Endodermal cell (in vitro differentiated cells): Measurements from ENCODE around the gene EWSR1. TPM values are rescaled to one million over a fixed set of nuclear protein-coding genes. Genes with fewer than 3 reads are reported as not detected.
A peak's percentile ranks its signal among the peaks of the same experiment; 100 is the strongest.

Source experiments
- DNase-seq: peaks from one replicate; pipeline ENCODE4 v3.0.0-alpha.2; 2017
- H3K27ac ChIP-seq: 2 replicates; pipeline ENCODE4 v1.5.1; 2013; ENCODE audit warnings: mild to moderate bottlenecking, low read depth, low read length, moderate library complexity
- H3K27me3 ChIP-seq: 2 replicates; pipeline ENCODE4 v1.6.1; 2013; ENCODE audit warnings: mild to moderate bottlenecking, low read length, moderate library complexity; ENCODE audit not compliant: insufficient read depth, control insufficient read depth, poor library complexity, severe bottlenecking
- H3K36me3 ChIP-seq: 2 replicates; pipeline ENCODE4 v1.7.0; 2013; ENCODE audit warnings: mild to moderate bottlenecking, low read length, moderate library complexity; ENCODE audit not compliant: control insufficient read depth, insufficient read depth
- H3K4me1 ChIP-seq: one replicate; pipeline ENCODE4 v1.7.0; 2013; ENCODE audit warnings: low read length; ENCODE audit not compliant: control insufficient read depth, insufficient read depth
- H3K4me3 ChIP-seq: 2 replicates; pipeline ENCODE4 v1.5.1; 2013; ENCODE audit warnings: mild to moderate bottlenecking, low read length, moderate library complexity
- H3K9ac ChIP-seq: 2 replicates; pipeline ENCODE4 v1.6.1; 2013; ENCODE audit warnings: mild to moderate bottlenecking, low read length, moderate library complexity; ENCODE audit not compliant: poor library complexity, severe bottlenecking; ENCODE audit errors: extremely low read depth
- H3K9me3 ChIP-seq: 2 replicates; pipeline ENCODE4 v1.6.1; 2013; ENCODE audit warnings: mild to moderate bottlenecking, low read length, moderate library complexity; ENCODE audit not compliant: control insufficient read depth
- H3K27ac Mint-ChIP-seq: 2 replicates; pipeline ENCODE4 v1.8.0; 2020; ENCODE audit warnings: mixed read lengths
- H3K27me3 Mint-ChIP-seq: 2 replicates; pipeline ENCODE4 v1.8.0; 2021; ENCODE audit warnings: mild to moderate bottlenecking, mixed read lengths; ENCODE audit not compliant: insufficient read depth
- H3K36me3 Mint-ChIP-seq: 2 replicates; pipeline ENCODE4 v1.8.0; 2020; ENCODE audit warnings: low read depth, mixed read lengths
- H3K4me1 Mint-ChIP-seq: 2 replicates; pipeline ENCODE4 v1.8.0; 2020; ENCODE audit warnings: mixed read lengths
- H3K4me3 Mint-ChIP-seq: 2 replicates; pipeline ENCODE4 v1.8.0; 2020; ENCODE audit warnings: mild to moderate bottlenecking, moderate library complexity, mixed read lengths
- H3K9me3 Mint-ChIP-seq: 2 replicates; pipeline ENCODE4 v1.8.0; 2020; ENCODE audit warnings: mild to moderate bottlenecking, mixed read lengths
- CTCF ChIP-seq: fragments of 200-600 bp; sonication (generic); conservative IDR thresholded peaks from 2 replicates; pipeline ENCODE4 v1.5.0; 2021; ENCODE audit warnings: antibody characterized with exemption, mild to moderate bottlenecking
- WGBS, 2 experiments: methylation state at CpG; one replicate each; pipeline versions ENCODE4 v1.1.5 to v1.1.7; 2013; ENCODE audit warnings: missing lambda C conversion rate in 2 of 2, mixed read lengths in 1 of 2; ENCODE audit not compliant: insufficient coverage in 1 of 2, insufficient read length in 1 of 2; 5-methylcytosine and 5-hydroxymethylcytosine counted together
- total RNA-seq, 2 donors: library from RNA; stranded (reverse); fragmentation: NEBNext Ultra II Directional in 1 of 2; extraction: Animal tissue kit (Norgen Biotek cat#: 25700) in 1 of 2; gene quantifications; 2 replicates in 1 of 2; 3 replicates in 1 of 2; pipeline ENCODE4 v1.2.1, GENCODE V29; 2021

Gene EWSR1
- total RNA-seq, 2 donors from 2014 or later: 295 to 352 TPM

GRCh38 chr22:29275167-29275566 is 7.1 kb downstream of the EWSR1 start:
- Mint-ChIP-seq H3K9me3 (no peaks in the 10 kb centered on the region), H3K4me3 (no peak overlapping the region), H3K27ac (no peak overlapping the region), H3K27me3 (no peaks in the 10 kb centered on the region), H3K4me1 (peaks cover 29% of the 10 kb centered on the region), H3K36me3 (peaks cover 90% of the 10 kb centered on the region)
- Histone ChIP-seq H3K4me3 (no peak overlapping the region), H3K9ac (no peak overlapping the region), H3K27me3 (no peaks in the 10 kb centered on the region), H3K27ac (no peak overlapping the region), H3K4me1 (peaks cover 4% of the 10 kb centered on the region), H3K36me3 (peaks cover 98% of the 10 kb centered on the region), H3K9me3 (no peaks in the 10 kb centered on the region)
- no peak for TF ChIP-seq CTCF
- 93 to 97% methylated on average over 3 of the region's 3 CpGs for WGBS, 2 experiments
- DNase-seq: no peak

- WGBS, 2 experiments: 93 to 100% methylated on average over 3 of the region's 3 CpGs
Measured at GRCh38 chr22:29275819-29276565, 7.9 kb downstream of the EWSR1 start.

GRCh38 chr22:29277927-29278326 is 9.9 kb downstream of the EWSR1 start:
- no peaks in the 10 kb centered on the region for H3K9me3 ChIP-seq
- H3K27me3 ChIP-seq: no peaks in the 10 kb centered on the region
- H3K36me3 ChIP-seq: peaks cover 88% of the 10 kb centered on the region
- peaks cover 4% of the 10 kb centered on the region for H3K4me1 Mint-ChIP-seq
- TF ChIP-seq CTCF: no peak
- WGBS, 2 experiments: 100% methylated on average over 1 of the region's 1 CpG
- no peaks in the 10 kb centered on the region for H3K27me3 Mint-ChIP-seq
- no peak overlapping the region for H3K27ac ChIP-seq
- no peak for DNase-seq
- H3K36me3 Mint-ChIP-seq: peaks cover 93% of the 10 kb centered on the region
- H3K4me1 ChIP-seq: no peaks in the 10 kb centered on the region
- H3K9ac ChIP-seq: no peak overlapping the region
- H3K4me3 Mint-ChIP-seq: no peak overlapping the region
- no peak overlapping the region for H3K27ac Mint-ChIP-seq
- no peak overlapping the region for H3K4me3 ChIP-seq
- no peaks in the 10 kb centered on the region for H3K9me3 Mint-ChIP-seq

More at GRCh38 chr22:29275819-29276565, 7.9 kb downstream of the EWSR1 start:
- Mint-ChIP-seq H3K27me3 (no peaks in the 10 kb centered on the region), H3K36me3 (peaks cover 91% of the 10 kb centered on the region), H3K4me1 (peaks cover 20% of the 10 kb centered on the region), H3K4me3 (no peak overlapping the region), H3K9me3 (no peaks in the 10 kb centered on the region), H3K27ac (peak overlapping the region; percentile 67)
- Histone ChIP-seq H3K9me3 (no peaks in the 10 kb centered on the region), H3K4me1 (peaks cover 4% of the 10 kb centered on the region), H3K9ac (no peak overlapping the region), H3K4me3 (no peak overlapping the region), H3K36me3 (peaks cover 95% of the 10 kb centered on the region), H3K27ac (no peak overlapping the region), H3K27me3 (no peaks in the 10 kb centered on the region)
- no peak for TF ChIP-seq CTCF
- no peak for DNase-seq
